NB4 (cell line): ENCODE results near the gene KRT7.

ENCODE experiments used
- POLR2A ChIP-seq: IDR thresholded peaks from 2 replicates; pipeline ENCODE4 v1.6.1; 2011; ENCODE audit warnings: mild to moderate bottlenecking; ENCODE audit not compliant: insufficient read length; ENCODE audit errors: extremely low read depth
- TF ChIP-seq, protein P1 (sequence below): IDR thresholded peaks from one replicate; pipeline ENCODE4 v1.5.1; 2012; ENCODE audit warnings: low read depth, low read length

DNA sequence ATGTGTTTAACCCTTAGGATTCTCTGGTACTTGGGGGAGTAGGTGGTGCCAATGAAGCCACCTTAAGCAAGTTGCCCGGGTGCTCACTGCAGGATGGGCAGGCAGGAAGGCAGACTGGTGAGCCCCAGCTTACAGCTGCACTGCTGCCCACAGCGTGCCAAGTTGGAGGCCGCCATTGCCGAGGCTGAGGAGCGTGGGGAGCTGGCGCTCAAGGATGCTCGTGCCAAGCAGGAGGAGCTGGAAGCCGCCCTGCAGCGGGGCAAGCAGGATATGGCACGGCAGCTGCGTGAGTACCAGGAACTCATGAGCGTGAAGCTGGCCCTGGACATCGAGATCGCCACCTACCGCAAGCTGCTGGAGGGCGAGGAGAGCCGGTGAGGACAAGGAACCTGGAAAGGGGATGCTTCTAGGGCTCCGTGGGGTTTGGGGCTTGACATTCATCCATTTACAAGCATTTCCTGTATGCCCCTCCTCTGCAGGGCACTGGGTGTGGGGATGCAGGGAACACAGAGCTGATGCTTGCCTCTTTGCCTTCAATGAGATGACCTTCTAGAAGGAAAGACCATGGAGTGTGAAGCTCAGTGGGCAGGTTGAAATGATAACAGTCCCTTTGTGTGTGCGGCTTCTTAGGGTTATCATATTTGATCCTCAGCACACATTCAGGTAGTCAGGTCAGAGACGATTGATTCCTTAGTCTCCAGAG, 12.4 kb downstream of the KRT7 start:
- TF ChIP-seq, protein P1, sequence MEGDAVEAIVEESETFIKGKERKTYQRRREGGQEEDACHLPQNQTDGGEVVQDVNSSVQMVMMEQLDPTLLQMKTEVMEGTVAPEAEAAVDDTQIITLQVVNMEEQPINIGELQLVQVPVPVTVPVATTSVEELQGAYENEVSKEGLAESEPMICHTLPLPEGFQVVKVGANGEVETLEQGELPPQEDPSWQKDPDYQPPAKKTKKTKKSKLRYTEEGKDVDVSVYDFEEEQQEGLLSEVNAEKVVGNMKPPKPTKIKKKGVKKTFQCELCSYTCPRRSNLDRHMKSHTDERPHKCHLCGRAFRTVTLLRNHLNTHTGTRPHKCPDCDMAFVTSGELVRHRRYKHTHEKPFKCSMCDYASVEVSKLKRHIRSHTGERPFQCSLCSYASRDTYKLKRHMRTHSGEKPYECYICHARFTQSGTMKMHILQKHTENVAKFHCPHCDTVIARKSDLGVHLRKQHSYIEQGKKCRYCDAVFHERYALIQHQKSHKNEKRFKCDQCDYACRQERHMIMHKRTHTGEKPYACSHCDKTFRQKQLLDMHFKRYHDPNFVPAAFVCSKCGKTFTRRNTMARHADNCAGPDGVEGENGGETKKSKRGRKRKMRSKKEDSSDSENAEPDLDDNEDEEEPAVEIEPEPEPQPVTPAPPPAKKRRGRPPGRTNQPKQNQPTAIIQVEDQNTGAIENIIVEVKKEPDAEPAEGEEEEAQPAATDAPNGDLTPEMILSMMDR = no peak
- TF ChIP-seq POLR2A = no peak
